Gastroesophageal sphincter (tissue), 3 donors: ENCODE measurements around the gene CCDC171.

Experiments
- EP300 ChIP-seq: sonication (generic); formaldehyde crosslinking; IDR thresholded peaks from one replicate; pipeline ENCODE4 v1.6.1; 2017; ENCODE audit warnings: antibody characterized with exemption, mild to moderate bottlenecking
- POLR2A ChIP-seq, 2 donors: fragments of 450-650 bp; IDR thresholded peaks; one replicate each; pipeline ENCODE4 v1.6.1; 2017; ENCODE audit warnings: antibody characterized with exemption in 2 of 2, mild to moderate bottlenecking in 2 of 2, moderate library complexity in 1 of 2
- POLR2AphosphoS5 ChIP-seq: sonication (generic); formaldehyde crosslinking; IDR thresholded peaks from one replicate; pipeline ENCODE4 v1.6.1; 2017; ENCODE audit warnings: antibody characterized with exemption
- TF ChIP-seq, protein P1 (sequence below), 4 experiments: fragments of 200-600 bp in 2 of 4; fragments of 450-650 bp in 2 of 4; sonication (generic) in 1 of 4; IDR thresholded peaks; one replicate each; pipeline ENCODE4 v1.5.1; 2017 to 2019; ENCODE audit warnings: antibody characterized with exemption in 4 of 4, mild to moderate bottlenecking in 2 of 4, moderate library complexity in 2 of 4

DNA sequence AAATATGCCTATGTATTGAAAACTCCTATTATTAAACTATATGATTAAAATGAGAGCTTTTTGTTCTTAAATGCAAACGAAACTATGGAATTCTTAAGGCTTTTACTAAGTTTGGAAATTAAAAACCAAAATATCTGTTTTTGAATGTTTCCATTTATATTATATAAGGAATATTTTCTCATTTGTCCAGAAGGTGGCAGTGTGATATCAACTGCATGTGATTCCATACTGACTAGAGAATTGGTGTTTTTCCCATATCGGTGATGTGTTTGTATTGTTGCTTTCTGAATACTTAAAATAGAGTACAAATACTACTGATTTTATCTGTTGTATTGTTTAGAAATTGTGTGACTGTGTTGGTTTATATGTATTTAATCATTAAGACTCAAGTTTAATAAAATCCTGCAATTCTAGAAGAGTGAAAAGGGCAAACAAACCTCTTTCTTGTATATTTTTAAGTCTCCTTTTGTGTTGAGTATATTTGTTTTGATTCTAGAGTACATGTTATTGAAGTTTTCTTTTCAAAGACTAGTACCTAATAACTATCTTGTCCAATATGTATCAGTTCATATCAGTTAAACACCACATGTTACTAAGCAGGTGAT lies 320.8 kb downstream of the CCDC171 start:
- no peak for TF ChIP-seq POLR2A (IDR thresholded peaks at IDR 0.05)
- TF ChIP-seq, protein P1, sequence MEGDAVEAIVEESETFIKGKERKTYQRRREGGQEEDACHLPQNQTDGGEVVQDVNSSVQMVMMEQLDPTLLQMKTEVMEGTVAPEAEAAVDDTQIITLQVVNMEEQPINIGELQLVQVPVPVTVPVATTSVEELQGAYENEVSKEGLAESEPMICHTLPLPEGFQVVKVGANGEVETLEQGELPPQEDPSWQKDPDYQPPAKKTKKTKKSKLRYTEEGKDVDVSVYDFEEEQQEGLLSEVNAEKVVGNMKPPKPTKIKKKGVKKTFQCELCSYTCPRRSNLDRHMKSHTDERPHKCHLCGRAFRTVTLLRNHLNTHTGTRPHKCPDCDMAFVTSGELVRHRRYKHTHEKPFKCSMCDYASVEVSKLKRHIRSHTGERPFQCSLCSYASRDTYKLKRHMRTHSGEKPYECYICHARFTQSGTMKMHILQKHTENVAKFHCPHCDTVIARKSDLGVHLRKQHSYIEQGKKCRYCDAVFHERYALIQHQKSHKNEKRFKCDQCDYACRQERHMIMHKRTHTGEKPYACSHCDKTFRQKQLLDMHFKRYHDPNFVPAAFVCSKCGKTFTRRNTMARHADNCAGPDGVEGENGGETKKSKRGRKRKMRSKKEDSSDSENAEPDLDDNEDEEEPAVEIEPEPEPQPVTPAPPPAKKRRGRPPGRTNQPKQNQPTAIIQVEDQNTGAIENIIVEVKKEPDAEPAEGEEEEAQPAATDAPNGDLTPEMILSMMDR (IDR thresholded peaks at IDR 0.05): peak; percentile 52 to 68 (median 58)
- no peak for TF ChIP-seq POLR2AphosphoS5
- no peak for TF ChIP-seq EP300
